ENCODE measurements around the gene IRF2BPL.
A peak's percentile ranks its signal among the peaks of the same experiment; 100 is the strongest.

Gene IRF2BPL

DNA sequence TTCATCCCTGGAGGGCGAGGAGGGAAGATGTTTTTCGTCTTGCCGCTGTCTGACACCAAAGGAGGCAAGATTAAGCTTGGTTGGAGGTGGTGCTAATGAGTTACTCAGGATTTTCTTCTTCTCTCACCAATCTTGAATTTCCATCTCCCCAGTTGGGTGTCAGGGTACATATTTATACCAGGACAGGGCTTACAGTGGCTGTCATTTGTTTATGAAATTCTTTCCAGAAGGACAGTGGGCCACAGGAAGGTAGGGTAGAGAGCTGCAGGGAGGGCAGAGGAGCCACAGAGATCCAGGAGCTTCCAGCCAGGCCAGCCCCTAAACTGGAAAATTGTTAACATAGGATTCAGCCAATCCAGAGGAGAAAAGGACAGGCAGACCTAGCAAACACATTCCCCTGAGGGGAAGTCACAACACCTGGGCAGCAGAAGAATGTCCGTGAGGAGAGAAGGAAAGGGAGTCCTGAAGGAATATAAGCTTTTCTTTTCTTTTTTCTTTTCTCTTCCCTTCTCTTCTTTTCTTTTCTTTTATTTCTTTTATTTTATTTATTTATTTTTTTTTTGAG lies 40.5 kb downstream of the IRF2BPL start:
- DNase-seq (ENCODE audit: low read depth in 1 of 2, low spot score in 1 of 2), result no peak

DNA sequence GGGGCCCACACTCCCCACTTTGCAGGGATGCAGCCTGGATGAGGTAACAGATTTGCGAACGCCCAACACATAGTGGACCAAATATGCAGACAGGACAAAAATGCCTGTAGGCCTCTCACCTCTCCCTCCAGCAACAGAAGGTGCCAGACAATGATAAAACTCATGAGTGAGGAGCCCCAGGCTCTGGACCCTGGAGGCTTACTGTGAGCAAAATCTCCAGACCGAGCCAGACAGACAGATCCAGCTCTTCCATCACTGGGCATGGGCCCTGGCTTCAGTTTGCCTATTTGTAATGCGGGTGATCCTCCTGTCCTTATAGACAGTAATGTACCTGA lies 42.3 kb downstream of the IRF2BPL start:
- no peak for DNase-seq (ENCODE audit: low read depth in 1 of 2, low spot score in 1 of 2)

DNA sequence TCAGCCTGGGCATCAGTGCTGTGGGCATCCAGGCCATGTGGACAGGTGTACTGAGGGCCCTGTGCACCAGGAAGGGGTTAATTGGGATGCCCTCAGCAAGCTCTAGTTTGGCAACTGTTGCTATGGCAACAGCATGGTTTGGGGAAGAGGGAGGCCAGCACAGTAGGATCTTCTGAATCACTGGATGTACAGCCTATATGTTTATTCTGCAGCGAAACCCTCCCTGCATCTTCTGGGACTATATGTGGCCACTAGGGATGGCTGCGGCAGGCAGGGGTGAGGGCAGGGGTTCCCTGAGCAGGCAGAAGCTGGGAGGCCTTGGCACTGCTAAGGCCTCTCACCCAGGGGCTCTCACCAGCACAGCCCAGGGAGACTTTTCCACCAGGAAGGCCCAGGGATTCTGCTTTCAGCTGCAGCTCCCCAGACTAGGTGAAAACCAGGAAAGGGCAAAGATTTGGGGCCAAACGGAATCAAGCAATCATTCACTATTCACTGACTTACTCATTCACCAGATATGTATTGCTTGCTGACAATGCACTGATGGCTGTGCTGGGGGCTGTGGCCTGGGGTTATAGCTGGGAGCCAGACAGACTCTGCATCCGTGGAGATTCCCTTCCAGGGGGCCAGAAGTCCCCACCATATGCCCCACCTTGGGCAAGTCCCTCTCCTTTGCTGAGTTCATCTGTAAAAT lies 42.8 kb downstream of the IRF2BPL start:
- no peak for DNase-seq (ENCODE audit: low read depth in 1 of 2, low spot score in 1 of 2)

DNA sequence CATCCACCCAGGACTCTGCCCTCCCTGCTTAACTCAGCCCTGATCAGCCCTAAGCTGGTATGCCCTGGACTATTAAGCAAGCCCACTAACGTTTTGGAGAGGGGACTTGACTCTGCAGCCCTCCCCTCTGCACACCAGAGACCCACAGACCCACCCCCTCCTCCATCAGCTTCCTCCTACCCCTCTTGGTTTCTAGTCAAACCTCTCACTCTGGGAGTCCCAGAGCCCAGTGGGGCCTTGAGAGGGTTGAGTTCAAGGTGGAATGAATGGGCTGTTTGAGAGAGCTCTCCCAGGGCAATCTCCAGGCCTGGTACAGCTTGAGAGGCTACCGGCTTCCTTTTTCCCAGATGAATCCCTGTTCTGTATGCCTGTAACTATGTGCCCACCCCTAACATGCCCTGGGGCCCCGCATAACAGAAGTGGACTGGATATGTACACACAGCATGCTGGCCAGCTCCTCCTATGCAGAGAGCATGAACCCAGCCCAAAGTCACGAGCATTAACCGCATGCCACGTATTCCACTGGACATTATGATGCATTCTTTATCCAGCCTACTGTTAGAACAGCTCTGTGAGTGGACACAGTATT lies 43.6 kb downstream of the IRF2BPL start:
- DNase-seq (ENCODE audit: low read depth in 1 of 2, low spot score in 1 of 2), result no peak

DNA sequence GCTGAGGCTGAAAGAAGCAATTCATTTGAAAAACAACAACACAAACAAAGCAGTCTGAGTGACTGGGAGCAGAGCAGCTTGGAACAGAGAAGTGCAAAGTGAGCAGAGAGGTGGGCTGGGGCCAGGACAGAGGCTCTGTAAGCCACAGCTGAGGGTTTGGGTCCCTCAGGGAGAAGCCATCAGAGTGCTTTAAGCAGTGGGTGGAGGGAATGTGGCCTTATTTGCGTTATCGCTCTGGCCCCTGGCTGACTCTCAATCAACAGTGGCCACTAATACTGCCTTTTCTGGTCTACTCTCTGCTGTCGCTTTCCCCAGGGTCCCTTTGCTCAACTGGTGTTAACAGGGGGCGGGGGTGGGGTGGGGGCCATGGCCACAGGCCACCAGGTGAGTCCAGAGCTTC lies 44.2 kb downstream of the IRF2BPL start:
- no peak for DNase-seq (ENCODE audit: low read depth in 1 of 2, low spot score in 1 of 2)

DNA sequence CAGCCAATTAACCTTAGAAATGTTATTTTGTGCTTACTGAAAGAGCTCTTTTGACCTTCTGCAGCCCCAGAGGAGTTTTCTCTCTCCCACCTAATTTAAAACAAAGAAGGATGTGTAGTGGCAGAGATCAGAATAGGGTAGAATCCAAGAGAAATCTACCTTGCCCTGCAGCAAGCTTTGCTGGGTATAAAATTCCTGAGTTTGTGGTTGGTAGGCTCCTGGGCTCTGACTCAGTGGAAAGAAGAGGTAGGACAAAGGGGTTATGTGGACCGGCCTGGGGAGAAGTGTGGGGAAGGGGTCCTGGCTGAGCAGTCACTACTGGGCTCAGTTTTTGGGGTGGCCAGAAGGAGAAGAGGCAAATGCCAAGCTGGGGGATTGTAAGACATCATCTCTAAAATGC lies 46.8 kb downstream of the IRF2BPL start:
- no peak for DNase-seq (ENCODE audit: low read depth in 1 of 2, low spot score in 1 of 2)

DNA sequence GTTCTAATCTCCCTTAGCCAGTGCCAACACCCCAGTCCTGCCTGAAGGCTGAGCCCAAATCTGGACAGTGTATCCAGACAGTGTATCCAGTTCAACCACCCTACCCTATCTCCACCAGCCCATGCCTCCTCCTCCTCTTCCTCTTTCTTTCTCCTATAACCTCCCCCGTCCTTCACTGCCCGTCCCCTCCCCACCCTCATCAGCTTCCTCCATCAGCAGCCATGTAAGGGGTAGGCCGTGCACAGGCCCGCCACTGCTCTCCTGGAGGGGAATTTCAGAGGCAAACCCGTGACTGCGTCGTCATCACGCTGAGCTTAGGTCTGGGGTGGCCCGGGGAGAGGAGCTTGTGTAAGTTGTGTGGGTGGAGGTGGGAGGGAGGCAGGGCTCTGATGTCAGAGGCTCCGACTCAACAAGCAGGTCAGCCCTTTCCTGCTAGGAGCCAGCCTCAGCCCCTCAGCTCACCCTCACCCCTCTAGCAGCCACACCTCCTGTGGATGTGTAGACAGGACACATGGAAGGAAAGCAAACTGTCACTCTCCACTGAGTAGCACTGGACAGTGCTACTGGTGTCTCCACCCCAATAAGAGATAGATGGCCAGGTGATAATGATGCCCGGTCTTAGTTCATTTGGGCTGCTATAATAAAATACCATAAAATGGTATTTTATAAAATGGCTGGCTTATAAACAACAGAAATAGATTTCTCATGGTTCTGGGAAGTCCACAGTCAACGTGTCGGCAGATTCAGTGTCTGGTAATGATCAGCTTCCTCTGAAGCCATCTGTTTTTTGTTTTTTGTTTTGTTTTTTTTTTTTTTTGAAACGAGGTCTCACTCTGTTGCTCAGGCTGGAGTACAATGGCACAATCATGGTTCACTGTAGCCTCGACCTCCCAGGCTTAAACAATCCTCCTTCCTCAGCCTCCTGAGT lies 50.5 kb downstream of the IRF2BPL start:
- peak; percentile 31 to 70 for DNase-seq (ENCODE audit: low read depth in 1 of 2, low spot score in 1 of 2)

DNA sequence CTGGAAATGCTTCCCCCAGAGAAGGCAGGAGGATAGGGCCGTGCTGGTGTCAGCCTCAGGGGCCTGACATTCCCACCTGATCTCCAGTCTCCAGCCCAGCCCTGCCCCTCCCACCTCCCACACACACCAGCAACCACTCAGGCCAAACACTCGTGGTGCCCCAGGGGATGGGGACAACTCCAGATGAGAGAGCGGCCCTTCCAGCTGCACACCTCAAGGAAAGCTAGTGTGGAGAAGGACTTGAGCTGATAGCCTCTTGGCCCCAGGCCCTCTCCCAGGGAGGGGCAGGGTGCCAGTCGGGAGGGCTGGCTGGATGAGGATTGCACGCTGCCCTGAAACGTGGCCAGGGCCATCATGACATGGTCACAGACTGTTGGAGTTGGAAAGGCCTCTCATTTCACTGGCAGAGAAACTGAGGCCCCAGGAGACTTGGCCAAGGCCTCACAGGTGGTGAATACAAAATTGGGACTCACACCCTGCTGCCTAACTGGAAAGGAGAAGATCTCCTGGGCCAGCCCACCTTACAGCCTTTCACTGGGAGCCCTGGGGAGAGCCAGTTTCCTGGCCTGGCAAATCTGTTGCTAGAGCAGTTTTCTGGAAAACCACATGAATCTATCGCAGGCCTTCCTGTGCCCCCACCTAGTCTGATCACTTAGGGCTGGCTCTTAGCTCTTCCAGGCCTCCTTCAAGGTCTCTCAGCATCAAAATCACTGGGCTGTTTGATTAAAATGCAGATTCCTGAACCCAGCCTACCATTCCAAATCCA lies 52.1 kb downstream of the IRF2BPL start:
- no peak for DNase-seq (ENCODE audit: low read depth in 1 of 2, low spot score in 1 of 2)

DNA sequence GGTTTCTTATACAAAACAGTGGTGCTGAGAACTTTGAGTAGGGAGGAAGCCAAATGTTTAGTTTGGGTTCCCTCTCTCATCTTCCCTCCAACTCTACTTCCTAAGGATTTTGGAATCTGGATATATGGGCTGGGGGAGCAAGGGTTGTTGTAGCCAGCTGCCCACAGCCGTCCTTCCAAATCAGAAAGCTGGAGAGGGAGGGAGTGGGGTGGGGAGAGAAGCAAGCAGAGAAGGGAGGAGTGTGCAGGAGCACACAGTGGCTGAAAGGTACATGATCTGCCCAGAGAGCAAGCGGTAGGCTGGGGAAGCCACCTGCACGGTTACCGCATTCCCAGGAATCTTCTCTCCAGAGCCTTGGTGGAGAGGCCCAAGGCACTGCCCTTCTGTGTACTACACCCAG lies 52.7 kb downstream of the IRF2BPL start:
- DNase-seq (ENCODE audit: low read depth in 1 of 2, low spot score in 1 of 2), result no peak

DNA sequence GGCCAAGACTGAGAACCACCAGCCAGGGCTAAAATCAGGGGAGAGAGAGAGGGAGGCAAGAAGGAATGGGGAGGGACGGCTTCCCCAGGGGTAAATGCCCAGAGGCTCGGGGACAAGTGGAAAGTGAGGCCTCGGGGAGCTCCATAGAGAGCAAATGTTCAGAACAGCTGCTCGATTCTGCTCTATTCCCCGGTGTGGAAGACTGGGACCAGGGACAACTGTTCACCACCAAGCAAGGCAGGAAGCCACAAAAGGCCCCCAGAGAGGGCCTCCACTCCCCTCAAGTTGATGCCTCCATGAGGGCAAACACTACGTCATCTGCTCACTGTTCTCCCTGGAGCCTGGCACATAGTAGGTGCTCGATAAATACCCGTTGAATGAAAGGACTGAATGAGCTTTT lies 53.5 kb downstream of the IRF2BPL start:
- no peak for DNase-seq (ENCODE audit: low read depth in 1 of 2, low spot score in 1 of 2)

All from activated T-helper 1 cell treated with anti-CD3 and anti-CD28 coated beads, Interleukin-2, amount 50 U/mL, for 16 hours (primary cell).